WTC11 (cell line): ENCODE results near the gene DDR2.

Experiments
- ZBTB43 ChIP-seq: sonication (generic); formaldehyde crosslinking; IDR thresholded peaks from 2 replicates; pipeline ENCODE4 v1.8.1; 2023; ENCODE audit warnings: mild to moderate bottlenecking, missing genetic modification reagents
- ZNF219 ChIP-seq: sonication (generic); formaldehyde crosslinking; IDR thresholded peaks from 2 replicates; pipeline ENCODE4 v1.8.0; 2023; ENCODE audit warnings: missing genetic modification reagents, mild to moderate bottlenecking, borderline replicate concordance

- TF ChIP-seq ZBTB43 (no peak), ZNF219 (no peak)
Observed at GRCh38 chr1:162674034-162674608, 41.9 kb downstream of the DDR2 start.
